Measurements from ENCODE around the gene TBC1D10A.

Gene TBC1D10A

GRCh38 chr22:30296324-30296723 is 30.4 kb downstream of the TBC1D10A start:
- no peak overlapping the region for H3K4me3 ChIP-seq (replicated peaks in 1 of 2; ENCODE audit: low read depth in 2 of 2, low read length in 2 of 2)
- no peak for TF ChIP-seq CTCF (IDR thresholded peaks at IDR 0.05; ENCODE audit: low read depth, low read length)
- no peak for DNase-seq (ENCODE audit: low read depth in 2 of 2)

GRCh38 chr22:30295576-30295975 is 31.2 kb downstream of the TBC1D10A start:
- no peak for TF ChIP-seq CTCF (IDR thresholded peaks at IDR 0.05; ENCODE audit: low read depth, low read length)
- no peak for DNase-seq (ENCODE audit: low read depth in 2 of 2)
- no peak overlapping the region for H3K4me3 ChIP-seq (replicated peaks in 1 of 2; ENCODE audit: low read depth in 2 of 2, low read length in 2 of 2)

DNA sequence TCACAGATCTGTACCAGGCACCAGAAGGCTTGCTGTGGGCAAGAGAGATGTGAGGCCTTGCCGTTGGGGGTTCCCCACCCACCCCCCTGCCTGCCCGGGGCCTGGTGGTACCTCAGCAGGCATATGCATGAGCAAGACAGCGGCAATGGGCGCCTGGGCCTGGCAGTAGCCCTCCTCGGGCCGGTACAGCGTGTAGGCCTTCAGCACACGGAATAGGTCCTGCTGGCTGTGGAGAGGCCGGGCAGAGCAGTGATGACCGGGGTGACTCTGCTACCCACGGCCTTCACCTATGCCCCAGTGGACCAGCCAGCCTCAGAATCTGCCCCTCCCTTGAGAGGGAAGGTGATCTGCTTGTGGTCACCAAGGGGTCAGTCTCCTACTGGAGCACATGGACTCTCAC is 31.9 kb downstream of the TBC1D10A start:
- TF ChIP-seq CTCF (IDR thresholded peaks at IDR 0.05; ENCODE audit: low read depth, low read length) = no peak
- H3K4me3 ChIP-seq (replicated peaks in 1 of 2; ENCODE audit: low read depth in 2 of 2, low read length in 2 of 2) = no peak overlapping the region
- DNase-seq (ENCODE audit: low read depth in 2 of 2) = no peak

- no peak for DNase-seq (ENCODE audit: low read depth in 2 of 2)
- H3K4me3 ChIP-seq (replicated peaks in 1 of 2; ENCODE audit: low read depth in 2 of 2, low read length in 2 of 2) = no peak overlapping the region
- TF ChIP-seq CTCF (IDR thresholded peaks at IDR 0.05; ENCODE audit: low read depth, low read length) = no peak
Observed at GRCh38 chr22:30294066-30294465, 32.7 kb downstream of the TBC1D10A start.

DNA sequence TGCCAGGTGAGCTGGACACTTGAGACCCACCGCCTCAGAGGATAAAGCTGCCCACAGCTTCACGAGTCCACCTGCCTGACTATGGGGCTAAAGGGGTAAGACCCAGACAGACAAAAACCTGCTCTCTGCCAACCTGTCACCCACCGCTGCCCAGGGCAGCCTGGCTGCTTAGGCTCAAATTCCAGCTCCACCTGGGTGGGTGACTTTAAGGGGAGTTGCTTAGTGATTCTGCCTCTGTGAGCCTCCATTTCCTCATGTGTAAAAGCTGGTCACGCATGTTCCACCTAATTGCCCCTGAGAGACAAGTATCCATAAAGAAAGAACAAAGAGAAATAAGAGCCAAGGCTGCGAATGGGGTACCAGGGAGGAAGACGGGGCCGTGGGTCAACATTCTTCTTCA is 33.7 kb downstream of the TBC1D10A start:
- DNase-seq (ENCODE audit: low read depth in 2 of 2) = no peak
- H3K4me3 ChIP-seq (replicated peaks in 1 of 2; ENCODE audit: low read depth in 2 of 2, low read length in 2 of 2) = no peak overlapping the region
- no peak for TF ChIP-seq CTCF (IDR thresholded peaks at IDR 0.05; ENCODE audit: low read depth, low read length)

DNA sequence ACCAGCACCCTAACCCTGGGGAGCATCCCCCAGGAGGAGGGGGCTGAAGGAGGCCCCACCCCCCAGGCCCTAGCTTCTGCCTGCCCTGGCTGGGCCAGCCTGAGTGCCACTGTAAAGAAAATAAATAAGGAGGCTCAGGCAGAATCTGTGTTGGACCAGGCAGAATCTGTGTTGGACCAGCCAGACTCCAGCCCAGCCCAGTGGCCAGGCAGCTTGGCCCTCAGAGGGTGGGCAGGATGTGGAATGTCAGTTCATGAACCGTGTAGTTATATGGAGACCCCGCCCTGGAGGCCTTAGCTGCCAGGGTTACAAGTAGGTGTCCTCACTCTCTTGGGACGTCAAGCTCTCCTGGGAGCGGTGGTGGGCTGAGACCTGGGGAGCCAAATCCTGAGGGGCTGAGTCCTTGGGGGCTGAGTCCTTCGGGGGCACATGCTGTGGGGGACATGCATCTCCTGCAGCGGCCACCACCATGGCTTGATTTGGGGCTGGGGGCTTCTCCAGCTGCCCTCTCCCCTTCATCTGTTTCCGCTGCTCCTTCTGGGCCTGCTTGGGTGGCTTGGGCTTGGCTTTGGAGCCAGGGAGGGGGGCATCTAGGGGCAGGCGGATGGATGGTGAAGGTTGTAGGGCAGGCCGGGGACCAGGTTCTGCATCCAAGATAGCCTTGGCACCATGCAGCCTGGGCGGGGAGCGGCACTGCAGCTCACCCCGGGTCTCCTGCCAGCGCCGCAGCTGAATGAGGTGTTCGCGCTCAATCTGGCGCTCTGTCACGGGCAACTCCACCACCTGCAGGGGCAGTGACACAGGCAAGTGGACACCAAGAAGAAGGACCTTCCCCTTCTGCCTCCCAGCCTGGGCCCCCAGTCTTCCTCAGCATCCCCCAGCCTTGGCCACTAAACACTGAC is 34.4 kb downstream of the TBC1D10A start:
- no peak for DNase-seq (ENCODE audit: low read depth in 2 of 2)
- no peak for TF ChIP-seq CTCF (IDR thresholded peaks at IDR 0.05; ENCODE audit: low read depth, low read length)
- no peak overlapping the region for H3K4me3 ChIP-seq (replicated peaks in 1 of 2; ENCODE audit: low read depth in 2 of 2, low read length in 2 of 2)

Measured in cardiac fibroblast (primary cell).